DND-41 (cell line): Measurements from ENCODE around the gene ITGA11.

ENCODE experiments used
- CTCF ChIP-seq: IDR thresholded peaks from 2 replicates; pipeline ENCODE4 v1.5.1; 2012; ENCODE audit warnings: borderline replicate concordance, low read length, moderate library complexity, mild to moderate bottlenecking; ENCODE audit not compliant: poor library complexity, severe bottlenecking; ENCODE audit errors: extremely low read depth
- EZH2 ChIP-seq: IDR thresholded peaks from 3 replicates; pipeline ENCODE4 v1.6.1; 2012; ENCODE audit warnings: borderline replicate concordance, low read depth, mild to moderate bottlenecking, moderate library complexity, low read length, inconsistent platforms; ENCODE audit not compliant: severe bottlenecking

- TF ChIP-seq CTCF, result no peak
- TF ChIP-seq EZH2, result no peak
Measured at GRCh38 chr15:68479406-68479805, 47.4 kb upstream of the ITGA11 start.
